ENCODE data around the gene SOBP. TPM values are rescaled to one million over a fixed set of nuclear protein-coding genes. Genes with fewer than 3 reads are reported as not detected.

The SOBP gene
- total and polyA plus RNA-seq, 8 donors = 0.58 to 16.9 (median 4.4) TPM

- WGBS, 5 donors = 82 to 87% (median 84%) methylated on average over 4 of the region's 4 CpGs
These were observed 10.7 kb upstream of the SOBP start for GRCh38 chr6:107479089-107479690.

DNA sequence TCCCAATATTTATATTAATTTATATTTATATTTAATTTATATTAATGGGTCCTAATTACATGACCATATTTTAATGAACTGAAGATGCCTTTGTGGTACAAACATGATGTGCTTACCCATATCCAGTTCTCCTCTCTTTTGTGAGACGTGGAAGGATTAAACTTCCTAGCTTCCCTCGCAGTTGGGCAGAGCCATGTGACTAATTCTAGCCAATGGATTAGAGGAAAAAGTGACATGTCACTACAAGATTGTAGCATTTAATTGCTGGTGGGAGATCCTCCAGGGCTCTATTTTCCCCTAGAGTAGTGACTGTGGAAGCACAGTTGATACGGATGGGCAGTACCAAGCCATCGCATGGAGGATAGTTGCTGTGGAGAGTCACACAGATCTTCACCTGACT, 4.8 kb upstream of the SOBP start:
- no peak for DNase-seq
- no peak overlapping the region for H3K27ac ChIP-seq
- no peaks in the 10 kb centered on the region for H3K36me3 ChIP-seq
- no peak overlapping the region for H3K4me3 ChIP-seq
- H3K27me3 ChIP-seq = peaks cover 0 to 58% (median 7%) of the 10 kb centered on the region in 3 donors
- no peaks in the 10 kb centered on the region for H3K9me3 ChIP-seq
- WGBS, 5 donors = 81 to 93% (median 91%) methylated on average over 4 of the region's 4 CpGs
- H3K4me1 ChIP-seq = peaks cover 8 to 18% (median 17%) of the 10 kb centered on the region in 4 donors
- TF ChIP-seq EP300 (IDR thresholded peaks at IDR 0.05) (no peak), POLR2AphosphoS5 (IDR thresholded peaks at IDR 0.05) (no peak), CTCF (IDR thresholded peaks at IDR 0.05) (no peak), POLR2A (IDR thresholded peaks at IDR 0.05) (no peak)
- intact Hi-C loops (cut with DNase I; ENCODE audit: low total_unique reads) = no loop called here

More at GRCh38 chr6:107479089-107479690, 10.7 kb upstream of the SOBP start:
- TF ChIP-seq POLR2AphosphoS5 (IDR thresholded peaks at IDR 0.05) = no peak
- no peak for TF ChIP-seq EP300 (IDR thresholded peaks at IDR 0.05)
- no peaks in the 10 kb centered on the region for H3K9me3 ChIP-seq
- no peak overlapping the region for H3K4me3 ChIP-seq
- intact Hi-C loops (cut with DNase I; ENCODE audit: low total_unique reads) = no loop called here
- H3K27me3 ChIP-seq = peaks cover 0 to 25% (median 0%) of the 10 kb centered on the region in 3 donors
- no peaks in the 10 kb centered on the region for H3K4me1 ChIP-seq
- DNase-seq = no peak
- H3K36me3 ChIP-seq = no peaks in the 10 kb centered on the region
- H3K27ac ChIP-seq = no peak overlapping the region

DNA sequence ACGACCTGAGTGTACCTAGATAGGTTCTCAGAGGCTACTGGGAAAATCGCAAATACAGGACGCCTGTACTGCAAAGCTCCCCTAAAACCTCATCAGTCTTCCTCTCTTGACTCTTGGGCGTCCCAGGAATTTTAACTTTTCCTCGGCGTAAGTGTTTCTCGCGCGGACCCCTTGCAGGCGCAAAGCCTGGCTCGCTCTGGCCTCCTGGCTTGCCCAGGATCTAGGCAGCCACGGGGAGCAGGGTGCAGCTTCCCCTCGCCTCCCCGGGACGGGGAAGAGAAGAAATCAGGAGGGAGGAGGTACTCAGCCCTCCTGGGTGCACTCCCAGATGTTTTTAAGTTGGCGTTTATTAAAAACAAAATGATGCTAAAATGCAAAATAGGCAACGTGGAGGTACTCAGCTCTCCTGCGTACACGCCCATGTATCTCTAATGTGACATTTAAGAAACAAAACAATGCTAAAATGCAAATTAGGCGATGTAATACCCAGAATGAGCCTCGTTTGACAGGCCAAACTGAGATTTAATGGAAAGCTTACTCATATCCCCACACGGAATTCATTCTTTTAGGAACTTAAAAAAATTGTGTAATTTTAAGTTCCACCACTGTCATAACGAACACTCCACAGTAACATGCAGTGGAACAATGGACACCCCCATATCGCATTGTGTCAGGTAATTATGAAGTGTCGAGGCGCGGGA, 1.6 kb upstream of the SOBP start:
- TF ChIP-seq EP300 (IDR thresholded peaks at IDR 0.05) (no peak), POLR2AphosphoS5 (IDR thresholded peaks at IDR 0.05) (no peak), CTCF (IDR thresholded peaks at IDR 0.05) (no peak), POLR2A (IDR thresholded peaks at IDR 0.05) (no peak)
- H3K27ac ChIP-seq = peak overlapping the region in 3 of 5 donors; percentile 77 to 89 (median 81)
- peak overlapping the region; percentile 68 to 94 (median 78) for H3K4me3 ChIP-seq
- WGBS, 5 donors = 30 to 54% (median 44%) methylated on average over 25 to 27 of the region's 27 CpGs
- H3K27me3 ChIP-seq = peaks cover 0 to 68% (median 18%) of the 10 kb centered on the region in 3 donors
- peaks cover 34 to 47% (median 41%) of the 10 kb centered on the region in 4 donors for H3K4me1 ChIP-seq
- intact Hi-C loops (cut with DNase I; ENCODE audit: low total_unique reads) = no loop called here
- DNase-seq = peak in 1 of 2 donors; percentile 26
- H3K9me3 ChIP-seq = no peaks in the 10 kb centered on the region
- no peaks in the 10 kb centered on the region for H3K36me3 ChIP-seq

DNA sequence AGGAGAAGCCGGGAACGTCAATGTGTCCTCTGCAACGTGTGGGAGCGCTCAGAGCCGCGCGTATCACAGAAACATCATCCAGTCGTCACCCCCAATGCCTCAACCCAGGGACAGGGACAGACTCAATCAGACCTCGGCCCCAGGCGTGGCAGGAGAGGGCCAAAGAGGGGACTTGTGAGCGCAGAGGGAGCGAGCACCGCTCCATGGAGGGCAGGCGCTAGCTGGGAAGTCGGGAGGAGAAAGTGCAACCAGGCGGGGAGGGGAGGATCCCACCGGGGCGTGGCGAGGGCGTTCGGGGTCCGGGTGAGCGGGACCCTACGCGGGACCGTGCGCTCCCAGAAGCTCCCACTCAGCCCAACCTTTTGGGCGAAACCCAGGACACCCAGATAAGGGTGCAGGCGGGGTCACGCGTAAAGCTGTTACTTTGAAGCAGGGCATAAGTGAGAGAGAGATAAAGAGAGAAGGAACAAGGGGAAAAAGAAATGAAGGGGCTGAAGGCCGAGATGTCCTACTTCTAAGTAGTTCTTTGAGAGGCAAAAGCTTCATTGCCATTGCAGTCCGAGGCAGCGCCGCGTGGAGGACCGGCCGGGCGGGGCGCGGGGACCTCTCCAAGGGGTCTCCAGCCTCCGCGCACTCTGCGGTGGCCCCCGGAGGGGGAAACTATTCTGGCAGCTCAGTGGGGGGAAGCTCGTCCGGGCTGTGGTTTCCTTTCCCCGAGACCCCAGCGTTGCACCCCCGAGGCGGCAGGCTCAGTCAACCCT, 862 bp upstream of the SOBP start:
- no peaks in the 10 kb centered on the region for H3K36me3 ChIP-seq
- no peaks in the 10 kb centered on the region for H3K9me3 ChIP-seq
- TF ChIP-seq POLR2AphosphoS5 (IDR thresholded peaks at IDR 0.05) (no peak), POLR2A (IDR thresholded peaks at IDR 0.05) (no peak), CTCF (IDR thresholded peaks at IDR 0.05) (no peak), EP300 (IDR thresholded peaks at IDR 0.05) (no peak)
- DNase-seq = peak in 1 of 2 donors; percentile 81
- peak overlapping the region; percentile 68 to 94 (median 78) for H3K4me3 ChIP-seq
- intact Hi-C loops (cut with DNase I; ENCODE audit: low total_unique reads) = no loop called here
- WGBS, 5 donors = 1 to 2% (median 1%) methylated on average over 40 to 51 of the region's 51 CpGs
- peaks cover 0 to 64% (median 18%) of the 10 kb centered on the region in 3 donors for H3K27me3 ChIP-seq
- peaks cover 34 to 54% (median 46%) of the 10 kb centered on the region in 4 donors for H3K4me1 ChIP-seq
- H3K27ac ChIP-seq = peak overlapping the region; percentile 53 to 89 (median 77)
